Transverse colon (tissue), 4 donors: Measurements from ENCODE around the gene ZDHHC23.

Source experiments
- POLR2AphosphoS5 ChIP-seq, 3 donors: sonication (generic); formaldehyde crosslinking; IDR thresholded peaks; one replicate each; pipeline ENCODE4 v1.6.1; 2016; ENCODE audit warnings: antibody characterized with exemption in 3 of 3
- TF ChIP-seq, protein P1 (sequence below), 5 experiments: fragments of 200-600 bp in 3 of 5; fragments of 450-650 bp in 2 of 5; sonication (generic) in 3 of 5; IDR thresholded peaks; 1 replicate in 2 of 5; 2 replicates in 3 of 5; pipeline ENCODE4 v1.5.1; 2016 to 2017; ENCODE audit warnings: antibody characterized with exemption in 5 of 5, inconsistent platforms in 3 of 5, mild to moderate bottlenecking in 2 of 5, moderate library complexity in 1 of 5

DNA sequence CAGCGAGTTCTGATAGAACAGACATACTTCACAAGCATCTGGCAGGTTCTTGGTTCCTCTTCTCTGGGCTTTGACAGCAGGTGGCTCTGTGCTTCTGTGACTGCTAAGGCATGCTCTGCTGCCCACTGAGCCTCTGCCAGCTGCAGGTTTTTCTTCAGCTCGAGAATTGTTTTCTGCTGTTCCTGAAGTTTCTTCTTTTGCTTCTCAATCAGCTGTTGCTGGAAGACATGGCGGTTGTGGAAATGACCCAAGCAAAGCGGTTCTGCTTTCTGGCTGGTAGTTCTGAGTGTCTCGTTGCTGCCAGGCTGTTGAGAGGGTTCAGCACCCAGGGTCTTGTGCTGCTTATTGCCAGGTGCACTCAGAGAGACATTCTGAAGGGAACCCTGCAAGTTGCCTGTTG is 57.7 kb downstream of the ZDHHC23 start:
- no peak for TF ChIP-seq POLR2AphosphoS5 (IDR thresholded peaks at IDR 0.05)
- TF ChIP-seq, protein P1, sequence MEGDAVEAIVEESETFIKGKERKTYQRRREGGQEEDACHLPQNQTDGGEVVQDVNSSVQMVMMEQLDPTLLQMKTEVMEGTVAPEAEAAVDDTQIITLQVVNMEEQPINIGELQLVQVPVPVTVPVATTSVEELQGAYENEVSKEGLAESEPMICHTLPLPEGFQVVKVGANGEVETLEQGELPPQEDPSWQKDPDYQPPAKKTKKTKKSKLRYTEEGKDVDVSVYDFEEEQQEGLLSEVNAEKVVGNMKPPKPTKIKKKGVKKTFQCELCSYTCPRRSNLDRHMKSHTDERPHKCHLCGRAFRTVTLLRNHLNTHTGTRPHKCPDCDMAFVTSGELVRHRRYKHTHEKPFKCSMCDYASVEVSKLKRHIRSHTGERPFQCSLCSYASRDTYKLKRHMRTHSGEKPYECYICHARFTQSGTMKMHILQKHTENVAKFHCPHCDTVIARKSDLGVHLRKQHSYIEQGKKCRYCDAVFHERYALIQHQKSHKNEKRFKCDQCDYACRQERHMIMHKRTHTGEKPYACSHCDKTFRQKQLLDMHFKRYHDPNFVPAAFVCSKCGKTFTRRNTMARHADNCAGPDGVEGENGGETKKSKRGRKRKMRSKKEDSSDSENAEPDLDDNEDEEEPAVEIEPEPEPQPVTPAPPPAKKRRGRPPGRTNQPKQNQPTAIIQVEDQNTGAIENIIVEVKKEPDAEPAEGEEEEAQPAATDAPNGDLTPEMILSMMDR (IDR thresholded peaks at IDR 0.05): no peak
